GM19023 (cell line): ENCODE results near the gene CDCA4.

ENCODE experiments used
- ATAC-seq: cut with Tn5 transposase; IDR thresholded peaks from one replicate; pipeline ENCODE4 v1.9.1; 2021; ENCODE audit warnings: mild to moderate bottlenecking, moderate library complexity; ENCODE audit not compliant: unreplicated experiment

CDCA4 gene

GRCh38 chr14:105059035-105059924, 38.4 kb upstream of the CDCA4 start:
- no peak for ATAC-seq

- no peak for ATAC-seq
Observed at GRCh38 chr14:105058521-105059034, 37.7 kb upstream of the CDCA4 start.

- ATAC-seq = no peak
Observed at GRCh38 chr14:105056303-105056831, 35.5 kb upstream of the CDCA4 start.

GRCh38 chr14:105055736-105056302, 34.9 kb upstream of the CDCA4 start:
- no peak for ATAC-seq

GRCh38 chr14:105055334-105055733, 34.5 kb upstream of the CDCA4 start:
- no peak for ATAC-seq

GRCh38 chr14:105053996-105054395, 33.1 kb upstream of the CDCA4 start:
- ATAC-seq = no peak

GRCh38 chr14:105053421-105053820, 32.5 kb upstream of the CDCA4 start:
- no peak for ATAC-seq

GRCh38 chr14:105052110-105052458, 31.2 kb upstream of the CDCA4 start:
- ATAC-seq = no peak

GRCh38 chr14:105051182-105052109, 30.6 kb upstream of the CDCA4 start:
- ATAC-seq = no peak

GRCh38 chr14:105050551-105050897, 29.6 kb upstream of the CDCA4 start:
- ATAC-seq = no peak

- no peak for ATAC-seq
Observed at GRCh38 chr14:105049753-105050550, 29.1 kb upstream of the CDCA4 start.

GRCh38 chr14:105047283-105048016, 26.6 kb upstream of the CDCA4 start:
- no peak for ATAC-seq

- no peak for ATAC-seq
Observed at GRCh38 chr14:105046891-105047282, 26.0 kb upstream of the CDCA4 start.

GRCh38 chr14:105045710-105046326, 24.9 kb upstream of the CDCA4 start:
- ATAC-seq = peak; percentile 54

GRCh38 chr14:105043641-105044040, 22.8 kb upstream of the CDCA4 start:
- no peak for ATAC-seq

- ATAC-seq = no peak
Observed at GRCh38 chr14:105042813-105043212, 21.9 kb upstream of the CDCA4 start.

GRCh38 chr14:105041841-105042765, 21.2 kb upstream of the CDCA4 start:
- no peak for ATAC-seq
